ENCODE measurements around the gene RPP25L.

RPP25L gene

DNA sequence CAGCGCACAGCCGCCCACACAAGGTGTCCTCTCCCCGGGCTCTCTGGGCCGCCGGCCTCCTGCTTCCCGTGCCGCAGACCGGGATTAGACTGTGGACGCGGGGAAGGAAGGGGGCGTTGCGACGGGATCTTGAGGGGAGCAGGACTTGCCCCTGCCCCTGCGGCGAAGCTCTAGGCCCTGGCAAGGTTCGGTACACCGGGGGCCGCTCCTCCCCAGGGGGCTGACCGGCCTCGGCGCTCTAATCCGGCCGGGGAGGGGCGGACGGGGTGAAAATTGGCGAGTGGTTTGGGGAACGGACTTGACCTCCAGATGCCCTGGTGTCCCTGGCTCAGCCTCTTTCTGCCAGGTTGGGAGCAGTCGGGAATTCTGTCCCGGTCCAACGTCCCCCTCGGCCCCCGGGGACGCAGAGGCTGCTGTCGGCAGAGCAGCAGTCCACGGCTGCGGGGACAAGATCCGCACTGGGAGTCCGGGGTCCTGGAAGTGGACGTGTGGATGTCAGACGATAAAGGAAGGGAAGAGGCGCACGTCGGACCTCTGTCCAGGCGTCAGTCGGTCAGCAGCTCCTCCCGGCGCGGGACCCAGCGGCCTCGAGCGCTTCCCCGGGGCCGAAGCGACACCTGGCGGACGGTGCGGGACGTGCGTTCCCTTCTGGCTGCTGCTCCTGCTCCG is 20.5 kb downstream of the RPP25L start:
- DNase-seq (ENCODE audit: low read depth) = peak; percentile 66
- TF ChIP-seq, protein P1, sequence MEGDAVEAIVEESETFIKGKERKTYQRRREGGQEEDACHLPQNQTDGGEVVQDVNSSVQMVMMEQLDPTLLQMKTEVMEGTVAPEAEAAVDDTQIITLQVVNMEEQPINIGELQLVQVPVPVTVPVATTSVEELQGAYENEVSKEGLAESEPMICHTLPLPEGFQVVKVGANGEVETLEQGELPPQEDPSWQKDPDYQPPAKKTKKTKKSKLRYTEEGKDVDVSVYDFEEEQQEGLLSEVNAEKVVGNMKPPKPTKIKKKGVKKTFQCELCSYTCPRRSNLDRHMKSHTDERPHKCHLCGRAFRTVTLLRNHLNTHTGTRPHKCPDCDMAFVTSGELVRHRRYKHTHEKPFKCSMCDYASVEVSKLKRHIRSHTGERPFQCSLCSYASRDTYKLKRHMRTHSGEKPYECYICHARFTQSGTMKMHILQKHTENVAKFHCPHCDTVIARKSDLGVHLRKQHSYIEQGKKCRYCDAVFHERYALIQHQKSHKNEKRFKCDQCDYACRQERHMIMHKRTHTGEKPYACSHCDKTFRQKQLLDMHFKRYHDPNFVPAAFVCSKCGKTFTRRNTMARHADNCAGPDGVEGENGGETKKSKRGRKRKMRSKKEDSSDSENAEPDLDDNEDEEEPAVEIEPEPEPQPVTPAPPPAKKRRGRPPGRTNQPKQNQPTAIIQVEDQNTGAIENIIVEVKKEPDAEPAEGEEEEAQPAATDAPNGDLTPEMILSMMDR (conservative IDR thresholded peaks at IDR 0.05; ENCODE audit: control insufficient read depth, insufficient read depth, low read depth, low read length) = peak; percentile 62
- H3K4me3 ChIP-seq (ENCODE audit: control insufficient read depth, low read depth, low read length) = no peak overlapping the region

DNA sequence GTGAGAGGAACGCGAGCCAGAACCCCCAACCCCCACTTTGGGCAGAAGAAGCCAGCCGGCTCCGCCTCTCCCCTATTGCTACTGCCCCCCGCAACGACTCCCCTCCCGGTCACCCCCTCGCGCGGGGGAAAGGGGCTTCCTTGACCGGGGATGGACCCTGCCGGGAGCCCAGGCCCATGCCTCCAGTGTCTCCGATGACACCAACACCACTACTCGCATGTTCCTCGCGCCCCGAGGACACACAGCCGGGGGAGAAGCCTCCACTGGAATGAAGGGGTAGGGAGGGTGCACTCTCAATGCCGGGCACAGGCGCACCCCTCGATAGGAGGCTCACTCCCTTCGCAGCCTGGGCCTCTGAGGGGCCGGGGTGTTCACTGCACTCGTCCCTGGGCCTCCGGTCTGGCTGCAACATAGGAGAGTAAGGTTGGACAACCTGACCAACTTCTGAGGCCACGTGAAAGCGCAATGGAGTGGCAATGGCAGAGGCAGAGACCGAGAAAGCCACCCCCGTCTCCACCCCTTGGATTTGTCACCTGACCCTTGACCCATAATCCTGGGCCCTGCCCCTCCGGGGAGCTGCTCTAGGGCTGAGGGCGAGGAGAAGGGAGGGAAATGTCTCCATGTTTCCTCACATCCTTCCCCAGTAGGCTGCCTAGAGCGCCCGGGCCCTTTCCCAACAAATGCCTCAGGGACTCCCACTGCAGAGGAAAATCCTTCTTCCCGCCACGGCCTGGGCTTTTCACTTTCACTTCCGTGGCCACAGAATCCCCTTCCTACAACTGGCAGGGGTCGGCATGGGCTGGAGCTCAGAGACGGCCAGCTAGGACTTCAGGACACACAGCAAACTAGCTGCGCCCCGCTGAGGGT is 21.3 kb downstream of the RPP25L start:
- TF ChIP-seq, protein P1 (conservative IDR thresholded peaks at IDR 0.05; ENCODE audit: control insufficient read depth, insufficient read depth, low read depth, low read length) = no peak
- peak; percentile 16 for DNase-seq (ENCODE audit: low read depth)
- no peak overlapping the region for H3K4me3 ChIP-seq (ENCODE audit: control insufficient read depth, low read depth, low read length)

DNA sequence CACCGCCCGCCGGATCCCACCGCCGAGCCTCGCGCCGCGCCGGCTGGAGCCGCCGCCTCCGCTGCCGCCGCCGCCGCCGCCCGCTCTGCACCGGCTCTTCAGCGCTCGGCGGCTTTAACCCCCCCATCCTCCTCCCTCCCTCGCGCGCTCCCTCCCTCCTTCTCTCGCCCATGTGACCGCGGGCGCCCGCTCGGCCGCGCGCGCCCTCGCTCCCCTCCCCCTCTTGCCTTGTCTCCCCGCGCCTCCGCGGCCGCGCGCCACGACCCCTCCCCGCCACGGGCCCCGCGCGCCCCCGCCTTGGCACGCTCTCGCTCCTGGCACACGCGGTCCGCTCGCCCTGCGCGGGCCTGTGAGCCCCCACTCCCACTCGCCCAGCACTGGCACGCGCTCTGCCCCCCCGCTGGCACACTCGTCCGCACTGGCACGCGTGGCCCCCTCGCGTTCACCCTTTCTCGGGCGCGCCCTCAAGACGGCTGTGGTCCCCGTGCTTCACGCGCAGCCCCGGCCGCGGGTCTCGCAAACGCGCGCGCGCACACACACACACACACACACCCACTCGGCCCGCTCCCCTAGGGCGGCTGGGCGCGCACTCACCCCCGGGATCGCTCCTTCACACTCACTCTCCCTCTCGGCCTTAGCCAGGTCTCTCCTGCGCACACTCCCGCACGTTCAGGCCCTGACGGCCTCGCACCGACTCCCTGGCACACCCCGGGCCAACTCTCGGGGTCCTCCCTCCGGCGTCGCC is 22.1 kb downstream of the RPP25L start, which contains the start of gene CNTFR:
Gene CNTFR, minus strand, starts transcription at position 89 of the 745 bp plus-strand sequence. CDS start 20,743 bp downstream, outside the sequence.
- no peak for DNase-seq (ENCODE audit: low read depth)
- no peak within 1 kb of the TSS for H3K4me3 ChIP-seq (ENCODE audit: control insufficient read depth, low read depth, low read length)
- TF ChIP-seq, protein P1 (conservative IDR thresholded peaks at IDR 0.05; ENCODE audit: control insufficient read depth, insufficient read depth, low read depth, low read length) = no peak

DNA sequence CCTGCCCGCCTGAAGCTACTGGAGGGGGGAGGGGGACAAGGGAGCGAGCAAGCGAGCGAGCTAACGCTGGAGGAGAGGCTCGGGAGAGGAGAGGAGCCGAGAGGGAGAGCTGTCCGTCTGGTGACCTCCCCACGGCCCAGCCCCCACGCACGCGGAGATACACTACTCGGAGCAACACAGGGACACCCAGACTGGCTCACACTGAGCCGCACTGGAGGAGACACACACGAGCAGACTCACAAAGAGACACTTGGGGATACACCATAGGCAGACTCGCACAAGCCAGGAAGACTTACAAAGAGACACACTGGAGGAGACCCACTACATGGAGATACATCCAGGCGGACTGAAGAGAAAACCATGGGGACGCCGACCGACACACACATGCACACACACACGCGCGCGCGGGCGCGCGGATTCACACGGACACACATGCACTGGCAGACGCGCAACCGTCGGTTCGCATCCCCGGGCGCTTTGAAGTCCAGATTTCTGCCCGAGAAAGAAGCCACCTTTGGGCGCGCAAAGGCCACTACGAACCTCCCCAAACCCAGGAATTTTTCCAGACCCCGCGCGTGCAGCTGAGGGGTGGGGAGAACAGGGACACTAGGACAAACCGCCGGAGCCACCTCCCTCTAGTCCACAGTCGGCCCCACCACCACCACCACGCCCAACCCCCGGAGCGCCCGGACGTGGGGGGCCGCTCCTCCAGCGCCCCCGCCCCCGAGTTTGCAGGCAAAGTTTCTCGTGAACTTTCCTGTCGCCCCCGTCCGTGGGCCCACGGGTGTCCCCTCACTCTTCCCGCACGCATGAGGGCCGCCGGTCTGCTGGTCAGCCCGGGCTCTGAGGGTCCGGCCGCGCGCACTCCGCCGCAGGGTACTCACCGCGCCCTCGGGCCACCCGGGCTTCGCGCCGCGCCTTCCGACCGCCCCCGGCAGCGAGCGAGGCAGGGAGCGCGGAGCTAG is 22.9 kb downstream of the RPP25L start:
- no peak for DNase-seq (ENCODE audit: low read depth)
- TF ChIP-seq, protein P1 (conservative IDR thresholded peaks at IDR 0.05; ENCODE audit: control insufficient read depth, insufficient read depth, low read depth, low read length) = no peak
- no peak overlapping the region for H3K4me3 ChIP-seq (ENCODE audit: control insufficient read depth, low read depth, low read length)

DNA sequence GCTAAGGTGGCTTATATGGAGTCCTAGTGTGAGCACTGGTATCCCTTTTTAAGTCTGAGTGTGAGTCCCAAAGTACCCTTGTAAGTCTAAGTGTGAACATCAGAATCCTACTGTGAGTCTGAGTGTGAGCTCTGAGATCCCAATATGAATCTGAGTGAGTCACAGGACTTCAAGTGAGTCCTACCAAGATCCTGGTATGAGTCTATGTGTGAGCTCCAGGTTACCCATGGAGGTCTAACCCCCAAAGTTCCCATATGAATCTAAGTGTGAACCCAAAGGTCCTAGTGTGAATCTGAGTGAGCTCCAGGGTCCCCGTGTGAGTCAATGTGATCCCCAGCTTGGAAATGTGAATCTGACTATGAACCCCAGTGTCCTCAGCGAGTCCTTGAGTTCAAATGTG is 24.6 kb downstream of the RPP25L start:
- no peak for DNase-seq (ENCODE audit: low read depth)
- no peak overlapping the region for H3K4me3 ChIP-seq (ENCODE audit: control insufficient read depth, low read depth, low read length)
- TF ChIP-seq, protein P1 (conservative IDR thresholded peaks at IDR 0.05; ENCODE audit: control insufficient read depth, insufficient read depth, low read depth, low read length) = no peak

All from fibroblast of mammary gland (primary cell).